CD14-positive monocyte (primary cell): ENCODE results near the gene UBQLN1. TPM values are rescaled to one million over a fixed set of nuclear protein-coding genes. Genes with fewer than 3 reads are reported as not detected.

Experiments used
- DNase-seq, 3 donors: peaks; one replicate each; pipeline ENCODE4 v3.0.0-alpha.2; 2011 to 2022
- H2AFZ ChIP-seq: 2 replicates; pipeline ENCODE4 v1.6.0; 2012; ENCODE audit warnings: mild to moderate bottlenecking, low read depth, low read length, inconsistent platforms; ENCODE audit not compliant: insufficient read depth, poor library complexity, severe bottlenecking
- H3K27ac ChIP-seq, 2 donors: 1 replicate in 1 of 2; 2 replicates in 1 of 2; pipeline ENCODE4 v1.5.1; 2012 to 2013; ENCODE audit warnings: low read length in 2 of 2, control low read depth in 1 of 2, inconsistent platforms in 1 of 2, low read depth in 1 of 2, mild to moderate bottlenecking in 1 of 2
- H3K27me3 ChIP-seq, 2 donors: one replicate each; pipeline versions ENCODE4 v1.6.0 to v1.6.1; 2011 to 2013; ENCODE audit warnings: low read length in 2 of 2; ENCODE audit not compliant: control insufficient read depth in 2 of 2, insufficient read depth in 2 of 2
- H3K36me3 ChIP-seq, 2 donors: replicated peaks in 1 of 2; 1 replicate in 1 of 2; 2 replicates in 1 of 2; pipeline versions ENCODE4 v1.5.1 to v1.6.1; 2012 to 2013; ENCODE audit warnings: low read length in 2 of 2, control low read depth in 1 of 2, inconsistent platforms in 1 of 2, mild to moderate bottlenecking in 1 of 2; ENCODE audit not compliant: insufficient read depth in 2 of 2, control insufficient read depth in 1 of 2
- H3K4me1 ChIP-seq, 2 donors: 1 replicate in 1 of 2; 2 replicates in 1 of 2; pipeline versions ENCODE4 v1.5.1 to v1.6.1; 2012 to 2013; ENCODE audit warnings: low read length in 2 of 2, control low read depth in 1 of 2, inconsistent platforms in 1 of 2, mild to moderate bottlenecking in 1 of 2, moderate library complexity in 1 of 2; ENCODE audit not compliant: insufficient read depth in 2 of 2, control insufficient read depth in 1 of 2
- H3K4me2 ChIP-seq: replicated peaks from 2 replicates; pipeline ENCODE3; 2012; ENCODE audit warnings: low read length, moderate library complexity, mild to moderate bottlenecking; ENCODE audit not compliant: poor library complexity, severe bottlenecking; ENCODE audit errors: extremely low read depth
- H3K4me3 ChIP-seq, 3 experiments: fragments of 200-600 bp in 1 of 3; sonication (generic) in 1 of 3; replicated peaks in 1 of 3; 1 replicate in 2 of 3; 2 replicates in 1 of 3; pipeline ENCODE4 v1.5.1; 2011 to 2013; ENCODE audit warnings: low read length in 3 of 3, mild to moderate bottlenecking in 3 of 3, control low read depth in 2 of 3, low read depth in 2 of 3, inconsistent platforms in 1 of 3, moderate library complexity in 1 of 3
- H3K79me2 ChIP-seq: 2 replicates; pipeline ENCODE4 v1.6.0; 2012; ENCODE audit warnings: mild to moderate bottlenecking, control low read depth, inconsistent platforms, low read length, moderate library complexity; ENCODE audit not compliant: insufficient read depth
- H3K9ac ChIP-seq: 2 replicates; pipeline ENCODE4 v1.6.0; 2017; ENCODE audit warnings: low read length, mild to moderate bottlenecking; ENCODE audit not compliant: insufficient read depth, poor library complexity, severe bottlenecking
- H3K9me3 ChIP-seq, 2 donors: replicated peaks in 1 of 2; 1 replicate in 1 of 2; 2 replicates in 1 of 2; pipeline versions ENCODE4 v1.5.1 to v1.6.1; 2012 to 2013; ENCODE audit warnings: low read length in 2 of 2, control low read depth in 1 of 2; ENCODE audit not compliant: control insufficient read depth in 1 of 2, insufficient read depth in 1 of 2
- H4K20me1 ChIP-seq: 2 replicates; pipeline ENCODE4 v1.6.0; 2012; ENCODE audit warnings: mild to moderate bottlenecking, low read length, control low read depth, moderate library complexity; ENCODE audit not compliant: insufficient read depth
- H3K27ac Mint-ChIP-seq, 7 donors: one replicate each; pipeline ENCODE4 v1.8.0; 2020; ENCODE audit warnings: mild to moderate bottlenecking in 7 of 7, mixed read lengths in 7 of 7, moderate library complexity in 6 of 7, inconsistent platforms in 2 of 7
- H3K27me3 Mint-ChIP-seq, 3 donors: one replicate each; pipeline ENCODE4 v1.8.0; 2021 to 2022; ENCODE audit warnings: low read depth in 3 of 3, mild to moderate bottlenecking in 3 of 3, mixed read lengths in 3 of 3, moderate library complexity in 3 of 3, inconsistent platforms in 1 of 3
- H3K36me3 Mint-ChIP-seq, 2 donors: one replicate each; pipeline ENCODE4 v1.8.0; 2020; ENCODE audit warnings: mixed read lengths in 2 of 2, inconsistent platforms in 1 of 2, mild to moderate bottlenecking in 1 of 2
- H3K4me1 Mint-ChIP-seq: one replicate; pipeline ENCODE4 v1.8.0; 2020; ENCODE audit warnings: mild to moderate bottlenecking, mixed read lengths
- H3K4me3 Mint-ChIP-seq, 2 donors: one replicate each; pipeline ENCODE4 v1.8.0; 2020; ENCODE audit warnings: mild to moderate bottlenecking in 2 of 2, mixed read lengths in 2 of 2, moderate library complexity in 1 of 2
- H3K9me3 Mint-ChIP-seq, 7 donors: one replicate each; pipeline ENCODE4 v1.8.0; 2020 to 2022; ENCODE audit warnings: mixed read lengths in 7 of 7, mild to moderate bottlenecking in 6 of 7, moderate library complexity in 6 of 7, inconsistent platforms in 2 of 7
- CTCF ChIP-seq: fragments of 200-600 bp; IDR thresholded peaks from one replicate; pipeline ENCODE4 v1.8.0; 2022; ENCODE audit warnings: antibody characterized with exemption, mild to moderate bottlenecking
- WGBS: methylation state at CpG from one replicate; pipeline ENCODE4 v1.1.5; 2013; ENCODE audit warnings: missing lambda C conversion rate; ENCODE audit not compliant: insufficient coverage; 5-methylcytosine and 5-hydroxymethylcytosine counted together
- intact Hi-C, 2 donors: fragments of 100-400 bp; cut with micrococcal nuclease; formaldehyde crosslinking; loops; one replicate each; pipeline versions ENCODE4 v1.15.0 to v1.15.1; 2023
- polyA plus RNA-seq, 3 donors: library from polyadenylated mRNA; depleted of rRNA in 1 of 3; unstranded in 2 of 3; stranded (reverse) in 1 of 3; fragments of 300-500 nt in 2 of 3; fragments of >200 nt in 1 of 3; fragmentation: Illumina TruSeq in 2 of 3; gene quantifications; 1 replicate in 2 of 3; 2 replicates in 1 of 3; pipeline ENCODE4 v1.2.3, GENCODE V29; 2012 to 2021

The UBQLN1 gene
- polyA plus RNA-seq, 3 donors, result 45.9 to 52.9 (median 46.9) TPM

- intact Hi-C loops, result no loop called here
- no peak overlapping the region for H3K27ac Mint-ChIP-seq
Measured at GRCh38 chr9:83636813-83637212, 70.9 kb downstream of the UBQLN1 start.

GRCh38 chr9:83633676-83634075 is 74.1 kb downstream of the UBQLN1 start:
- H3K4me1 Mint-ChIP-seq, result peaks cover 3% of the 10 kb centered on the region

More at GRCh38 chr9:83636813-83637212, 70.9 kb downstream of the UBQLN1 start:
- H3K9me3 Mint-ChIP-seq, result peaks cover 0 to 3% (median 0%) of the 10 kb centered on the region in 7 donors
- Histone ChIP-seq H4K20me1 (no peaks in the 10 kb centered on the region), H3K27ac (no peak overlapping the region), H3K27me3 (no peaks in the 10 kb centered on the region), H3K9ac (no peak overlapping the region), H3K4me2 (no peak overlapping the region), H3K36me3 (no peaks in the 10 kb centered on the region), H3K4me1 (no peaks in the 10 kb centered on the region), H2AFZ (no peak overlapping the region), H3K79me2 (no peaks in the 10 kb centered on the region), H3K9me3 (no peaks in the 10 kb centered on the region), H3K4me3 (no peak overlapping the region)
- peaks cover 0 to 8% of the 10 kb centered on the region in 2 donors for H3K36me3 Mint-ChIP-seq
- TF ChIP-seq CTCF, result no peak
- no peak overlapping the region for H3K4me3 Mint-ChIP-seq
- no peaks in the 10 kb centered on the region for H3K27me3 Mint-ChIP-seq
- H3K4me1 Mint-ChIP-seq, result no peaks in the 10 kb centered on the region
- DNase-seq, result no peak

More at GRCh38 chr9:83633676-83634075, 74.1 kb downstream of the UBQLN1 start:
- H3K36me3 Mint-ChIP-seq, result peaks cover 7 to 17% of the 10 kb centered on the region in 2 donors
- WGBS, result 100% methylated on average over 1 of the region's 2 CpGs
- Histone ChIP-seq H2AFZ (no peak overlapping the region), H3K9ac (no peak overlapping the region), H3K4me2 (no peak overlapping the region), H3K4me3 (no peak overlapping the region), H3K36me3 (peaks cover 0 to 2% of the 10 kb centered on the region in 2 donors), H3K9me3 (no peaks in the 10 kb centered on the region), H3K79me2 (no peaks in the 10 kb centered on the region), H4K20me1 (no peaks in the 10 kb centered on the region), H3K27ac (no peak overlapping the region), H3K4me1 (no peaks in the 10 kb centered on the region), H3K27me3 (no peaks in the 10 kb centered on the region)
- no peak overlapping the region for H3K27ac Mint-ChIP-seq
- intact Hi-C loops, result no loop called here
- DNase-seq, result no peak
- H3K9me3 Mint-ChIP-seq, result peaks cover 0 to 3% (median 0%) of the 10 kb centered on the region in 7 donors
- TF ChIP-seq CTCF, result no peak
- H3K4me3 Mint-ChIP-seq, result no peak overlapping the region
- H3K27me3 Mint-ChIP-seq, result peaks cover 0 to 2% (median 0%) of the 10 kb centered on the region in 3 donors
